ENCODE results near the gene CSF3.
A peak's percentile ranks its signal among the peaks of the same experiment; 100 is the strongest.

The CSF3 gene

GRCh38 chr17:40061609-40062038, 46.4 kb downstream of the CSF3 start:
- TF ChIP-seq CTCF (IDR thresholded peaks at IDR 0.05; ENCODE audit: insufficient read depth, low read depth, low read length, missing control alignments): no peak
- no peak overlapping the region for H3K4me3 ChIP-seq (ENCODE audit: low read depth, low read length)
- no peak for DNase-seq (ENCODE audit: low read depth)

GRCh38 chr17:40062329-40063186, 47.3 kb downstream of the CSF3 start, which contains the start of gene THRA:
Gene THRA (plus strand): TSS chr17:40062965. CDS start chr17:40074489, 11,524 bp downstream.
- DNase-seq (ENCODE audit: low read depth): peak; percentile 56
- H3K4me3 ChIP-seq (ENCODE audit: low read depth, low read length): peak within 1 kb of the TSS; percentile 59
- TF ChIP-seq CTCF (IDR thresholded peaks at IDR 0.05; ENCODE audit: insufficient read depth, low read depth, low read length, missing control alignments): peak; percentile 15

GRCh38 chr17:40063187-40063771, 48.0 kb downstream of the CSF3 start:
- peak; percentile 41 for DNase-seq (ENCODE audit: low read depth)
- H3K4me3 ChIP-seq (ENCODE audit: low read depth, low read length): peak overlapping the region; percentile 59
- TF ChIP-seq CTCF (IDR thresholded peaks at IDR 0.05; ENCODE audit: insufficient read depth, low read depth, low read length, missing control alignments): no peak

- no peak overlapping the region for H3K4me3 ChIP-seq (ENCODE audit: low read depth, low read length)
- DNase-seq (ENCODE audit: low read depth): no peak
- TF ChIP-seq CTCF (IDR thresholded peaks at IDR 0.05; ENCODE audit: insufficient read depth, low read depth, low read length, missing control alignments): no peak
These were observed 48.8 kb downstream of the CSF3 start for GRCh38 chr17:40063901-40064531.

GRCh38 chr17:40064971-40065768, 49.9 kb downstream of the CSF3 start:
- no peak for TF ChIP-seq CTCF (IDR thresholded peaks at IDR 0.05; ENCODE audit: insufficient read depth, low read depth, low read length, missing control alignments)
- H3K4me3 ChIP-seq (ENCODE audit: low read depth, low read length): no peak overlapping the region
- no peak for DNase-seq (ENCODE audit: low read depth)

- no peak for DNase-seq (ENCODE audit: low read depth)
- no peak overlapping the region for H3K4me3 ChIP-seq (ENCODE audit: low read depth, low read length)
These were observed 50.7 kb downstream of the CSF3 start for GRCh38 chr17:40065769-40066510.

More at GRCh38 chr17:40065769-40066510, 50.7 kb downstream of the CSF3 start:
- TF ChIP-seq CTCF (IDR thresholded peaks at IDR 0.05; ENCODE audit: insufficient read depth, low read depth, low read length, missing control alignments): no peak
